SK-N-SH treated with all-trans-retinoic acid at 6 μM for 48 hours (cell line): ENCODE data around the gene SLFN12.

Experiments
- ISL1 ChIP-seq: fragments of 250-450 bp; sonication (Bioruptor Pico); IDR thresholded peaks from 2 replicates; pipeline ENCODE4 v2.1.2; 2022; ENCODE audit warnings: mild to moderate bottlenecking, moderate library complexity
- OSR1 ChIP-seq: fragments of 250-450 bp; sonication (Bioruptor Pico); IDR thresholded peaks from 2 replicates; pipeline ENCODE4 v1.8.0; 2022; ENCODE audit warnings: moderate library complexity, mild to moderate bottlenecking, inconsistent platforms
- PATZ1 ChIP-seq: fragments of 250-450 bp; sonication (Bioruptor Pico); IDR thresholded peaks from 2 replicates; pipeline ENCODE4 v1.8.0; 2020; ENCODE audit warnings: mild to moderate bottlenecking, moderate library complexity, borderline replicate concordance
- POU6F1 ChIP-seq: fragments of 250-450 bp; sonication (Bioruptor Pico); IDR thresholded peaks from 2 replicates; pipeline ENCODE4 v1.8.0; 2021; ENCODE audit warnings: low read depth, mild to moderate bottlenecking, moderate library complexity, borderline replicate concordance
- PPARA ChIP-seq: fragments of 250-450 bp; sonication (Bioruptor Pico); IDR thresholded peaks from 2 replicates; pipeline ENCODE4 v1.5.0; 2020; ENCODE audit warnings: mild to moderate bottlenecking, borderline replicate concordance
- RARB ChIP-seq: fragments of 250-450 bp; sonication (Bioruptor Pico); IDR thresholded peaks from 2 replicates; pipeline ENCODE4 v1.8.0; 2021; ENCODE audit warnings: mild to moderate bottlenecking, moderate library complexity
- SNAI2 ChIP-seq: fragments of 250-450 bp; sonication (Bioruptor Pico); IDR thresholded peaks from 2 replicates; pipeline ENCODE4 v1.5.0; 2020; ENCODE audit warnings: mild to moderate bottlenecking, moderate library complexity
- TOX ChIP-seq: fragments of 250-450 bp; sonication (Bioruptor Pico); IDR thresholded peaks from 2 replicates; pipeline ENCODE4 v1.8.0; 2021; ENCODE audit warnings: mild to moderate bottlenecking, moderate library complexity, borderline replicate concordance
- ZFP3 ChIP-seq: fragments of 250-450 bp; sonication (Bioruptor Pico); IDR thresholded peaks from 2 replicates; pipeline ENCODE4 v1.5.0; 2020; ENCODE audit warnings: mild to moderate bottlenecking, moderate library complexity
- ZFP30 ChIP-seq: fragments of 450-650 bp; formaldehyde crosslinking; IDR thresholded peaks from 2 replicates; pipeline ENCODE4 v1.5.0; 2022; ENCODE audit warnings: mild to moderate bottlenecking, moderate library complexity
- ZNF565 ChIP-seq: fragments of 450-650 bp; formaldehyde crosslinking; conservative IDR thresholded peaks from 2 replicates; pipeline ENCODE4 v1.5.0; 2020; ENCODE audit warnings: low read depth, mild to moderate bottlenecking, moderate library complexity

GRCh38 chr17:35390156-35390555 is 42.1 kb downstream of the SLFN12 start:
- TF ChIP-seq RARB (no peak), PATZ1 (CRISPR knock-in tag) (no peak), TOX (CRISPR knock-in tag) (no peak), POU6F1 (CRISPR knock-in tag) (no peak), ISL1 (CRISPR knock-in tag) (no peak), SNAI2 (CRISPR knock-in tag) (no peak), ZNF565 (CRISPR knock-in tag) (no peak), ZFP30 (no peak), PPARA (CRISPR knock-in tag) (no peak), ZFP3 (CRISPR knock-in tag) (no peak), OSR1 (no peak)
